HG03280 (cell line): ENCODE data around the gene ZNF10.

ENCODE experiments used
- ATAC-seq: cut with Tn5 transposase; IDR thresholded peaks from one replicate; pipeline ENCODE4 v1.9.1; 2021; ENCODE audit warnings: mild to moderate bottlenecking, moderate library complexity; ENCODE audit not compliant: unreplicated experiment

The ZNF10 gene

GRCh38 chr12:133192847-133193246 is 62.4 kb downstream of the ZNF10 start:
- ATAC-seq = no peak

- ATAC-seq = no peak
Measured at GRCh38 chr12:133201888-133202287, 71.5 kb downstream of the ZNF10 start.

- ATAC-seq = no peak
Measured at GRCh38 chr12:133202493-133203343, 72.3 kb downstream of the ZNF10 start.

- ATAC-seq = no peak
Measured at GRCh38 chr12:133203344-133204263, 73.2 kb downstream of the ZNF10 start.

GRCh38 chr12:133204264-133204603 is 73.8 kb downstream of the ZNF10 start:
- ATAC-seq = no peak

GRCh38 chr12:133206390-133206789 is 76.0 kb downstream of the ZNF10 start:
- ATAC-seq = no peak
